ELF-1 (cell line): ENCODE data around the gene TUB.

ENCODE experiments used
- DNase-seq: peaks from one replicate; pipeline ENCODE4 v3.0.0-alpha.2; 2016; ENCODE audit warnings: low read depth, low spot score

The TUB gene

GRCh38 chr11:8043756-8044155 lies 37.3 kb upstream of the TUB start:
- no peak for DNase-seq

GRCh38 chr11:8045839-8046238 lies 35.2 kb upstream of the TUB start:
- DNase-seq, result no peak

GRCh38 chr11:8047382-8047781 lies 33.6 kb upstream of the TUB start:
- DNase-seq, result no peak

GRCh38 chr11:8049084-8049483 lies 31.9 kb upstream of the TUB start:
- no peak for DNase-seq

- no peak for DNase-seq
Observed at GRCh38 chr11:8055091-8055835, 25.7 kb upstream of the TUB start.

GRCh38 chr11:8055836-8056526 lies 25.0 kb upstream of the TUB start:
- no peak for DNase-seq

GRCh38 chr11:8056810-8057463 lies 24.1 kb upstream of the TUB start:
- DNase-seq, result no peak

- no peak for DNase-seq
Observed at GRCh38 chr11:8058216-8058615, 22.8 kb upstream of the TUB start.

GRCh38 chr11:8059030-8059429 lies 22.0 kb upstream of the TUB start:
- DNase-seq, result no peak

- no peak for DNase-seq
Observed at GRCh38 chr11:8059571-8060011, 21.4 kb upstream of the TUB start.

- no peak for DNase-seq
Observed at GRCh38 chr11:8060146-8060719, 20.8 kb upstream of the TUB start.

- DNase-seq, result no peak
Observed at GRCh38 chr11:8060801-8061554, 20.0 kb upstream of the TUB start.

- DNase-seq, result no peak
Observed at GRCh38 chr11:8061555-8062428, 19.2 kb upstream of the TUB start.

GRCh38 chr11:8062781-8063257 lies 18.2 kb upstream of the TUB start:
- DNase-seq, result no peak

- DNase-seq, result no peak
Observed at GRCh38 chr11:8063324-8063723, 17.7 kb upstream of the TUB start.

GRCh38 chr11:8065031-8065430 lies 16.0 kb upstream of the TUB start:
- no peak for DNase-seq

GRCh38 chr11:8066036-8066910 lies 14.7 kb upstream of the TUB start:
- DNase-seq, result no peak

GRCh38 chr11:8066911-8067455 lies 14.0 kb upstream of the TUB start:
- no peak for DNase-seq

GRCh38 chr11:8067567-8067928 lies 13.5 kb upstream of the TUB start:
- no peak for DNase-seq
